Mesenchymal stem cell (in vitro differentiated cells and primary cell): ENCODE measurements around the gene MCRIP2.

Source experiments
- DNase-seq: peaks from one replicate; pipeline ENCODE4 v3.0.0-alpha.2; 2013
- H2AFZ ChIP-seq: one replicate; pipeline ENCODE4 v1.6.1; 2013; ENCODE audit warnings: low read depth, mild to moderate bottlenecking, control low read depth, inconsistent platforms, low read length, moderate library complexity
- H2AK5ac ChIP-seq: 2 replicates; pipeline ENCODE4 v1.6.1; 2013; ENCODE audit warnings: low read length, moderate library complexity, mild to moderate bottlenecking, inconsistent platforms; ENCODE audit not compliant: severe bottlenecking
- H2BK120ac ChIP-seq: one replicate; pipeline ENCODE4 v1.6.1; 2013; ENCODE audit warnings: low read depth, mild to moderate bottlenecking, inconsistent platforms, low read length, moderate library complexity
- H2BK12ac ChIP-seq, 2 experiments: one replicate each; pipeline ENCODE4 v1.6.1; 2013; ENCODE audit warnings: inconsistent platforms in 2 of 2, low read length in 2 of 2, mild to moderate bottlenecking in 2 of 2, moderate library complexity in 2 of 2, control low read depth in 1 of 2
- H2BK15ac ChIP-seq: one replicate; pipeline ENCODE4 v1.6.1; 2013; ENCODE audit warnings: mild to moderate bottlenecking, low read depth, inconsistent platforms; ENCODE audit not compliant: poor library complexity, severe bottlenecking
- H2BK5ac ChIP-seq: 2 replicates; pipeline ENCODE4 v1.6.1; 2013; ENCODE audit warnings: low read depth, mild to moderate bottlenecking, low read length, control low read depth, inconsistent platforms; ENCODE audit not compliant: poor library complexity, severe bottlenecking
- H3K14ac ChIP-seq, 2 experiments: one replicate each; pipeline ENCODE4 v1.6.1; 2013; ENCODE audit warnings: inconsistent platforms in 2 of 2, low read length in 2 of 2, control low read depth in 1 of 2, mild to moderate bottlenecking in 1 of 2, moderate library complexity in 1 of 2
- H3K18ac ChIP-seq, 2 experiments: one replicate each; pipeline ENCODE4 v1.6.1; 2013; ENCODE audit warnings: inconsistent platforms in 2 of 2, low read length in 2 of 2, control low read depth in 1 of 2, low read depth in 1 of 2, mild to moderate bottlenecking in 1 of 2
- H3K23ac ChIP-seq, 2 experiments: one replicate each; pipeline ENCODE4 v1.6.1; 2013; ENCODE audit warnings: inconsistent platforms in 2 of 2, low read length in 2 of 2, mild to moderate bottlenecking in 2 of 2, moderate library complexity in 2 of 2, control low read depth in 1 of 2
- H3K27ac ChIP-seq: 2 replicates; pipeline ENCODE4 v1.5.1; 2013; ENCODE audit warnings: mild to moderate bottlenecking, moderate library complexity, low read length, control low read depth, inconsistent platforms; ENCODE audit not compliant: poor library complexity, severe bottlenecking
- H3K27me3 ChIP-seq, 2 experiments: 2 replicates each; pipeline versions ENCODE4 v1.6.1 to v1.7.0; 2013; ENCODE audit warnings: low read length in 2 of 2, mild to moderate bottlenecking in 2 of 2, moderate library complexity in 2 of 2, control low read depth in 1 of 2, inconsistent platforms in 1 of 2; ENCODE audit not compliant: control insufficient read depth in 1 of 2, insufficient read depth in 1 of 2
- H3K36me3 ChIP-seq, 2 experiments: 2 replicates each; pipeline versions ENCODE4 v1.6.1 to v1.7.0; 2013; ENCODE audit warnings: low read length in 2 of 2, control low read depth in 1 of 2, inconsistent platforms in 1 of 2, low read depth in 1 of 2, mild to moderate bottlenecking in 1 of 2; ENCODE audit not compliant: insufficient read depth in 2 of 2, control insufficient read depth in 1 of 2
- H3K4ac ChIP-seq, 2 experiments: one replicate each; pipeline ENCODE4 v1.6.1; 2013; ENCODE audit warnings: inconsistent platforms in 2 of 2, low read length in 2 of 2, mild to moderate bottlenecking in 2 of 2, moderate library complexity in 2 of 2, control low read depth in 1 of 2, low read depth in 1 of 2
- H3K4me1 ChIP-seq: 2 replicates; pipeline ENCODE4 v1.6.1; 2013; ENCODE audit warnings: low read depth, low read length, control low read depth; ENCODE audit not compliant: control insufficient read depth, insufficient read depth
- H3K4me2 ChIP-seq: 2 replicates; pipeline ENCODE4 v1.6.1; 2013; ENCODE audit warnings: low read length, mild to moderate bottlenecking, inconsistent platforms; ENCODE audit not compliant: poor library complexity, severe bottlenecking
- H3K4me3 ChIP-seq, 2 experiments: 2 replicates each; pipeline versions ENCODE4 v1.5.1 to v1.7.0; 2013; ENCODE audit warnings: low read length in 2 of 2, mild to moderate bottlenecking in 2 of 2, control low read depth in 1 of 2, low read depth in 1 of 2; ENCODE audit not compliant: insufficient read depth in 1 of 2
- H3K79me1 ChIP-seq: replicated peaks from 2 replicates; pipeline ENCODE4 v1.6.1; 2013; ENCODE audit warnings: mild to moderate bottlenecking, control low read depth, low read length, inconsistent platforms; ENCODE audit not compliant: poor library complexity, severe bottlenecking
- H3K9ac ChIP-seq: 2 replicates; pipeline ENCODE4 v1.7.0; 2013; ENCODE audit warnings: mild to moderate bottlenecking, low read length, moderate library complexity
- H3K9me3 ChIP-seq: 2 replicates; pipeline ENCODE4 v1.7.0; 2013; ENCODE audit warnings: mild to moderate bottlenecking, low read length; ENCODE audit not compliant: control insufficient read depth
- H4K8ac ChIP-seq: one replicate; pipeline ENCODE4 v1.6.1; 2013; ENCODE audit warnings: inconsistent platforms, mild to moderate bottlenecking, low read length, moderate library complexity
- H4K91ac ChIP-seq: one replicate; pipeline ENCODE4 v1.6.1; 2013; ENCODE audit warnings: mild to moderate bottlenecking, low read length, inconsistent platforms
- WGBS: methylation state at CpG from one replicate; pipeline ENCODE4 v1.1.7; 2013; ENCODE audit warnings: mixed read lengths; 5-methylcytosine and 5-hydroxymethylcytosine counted together

Gene MCRIP2

DNA sequence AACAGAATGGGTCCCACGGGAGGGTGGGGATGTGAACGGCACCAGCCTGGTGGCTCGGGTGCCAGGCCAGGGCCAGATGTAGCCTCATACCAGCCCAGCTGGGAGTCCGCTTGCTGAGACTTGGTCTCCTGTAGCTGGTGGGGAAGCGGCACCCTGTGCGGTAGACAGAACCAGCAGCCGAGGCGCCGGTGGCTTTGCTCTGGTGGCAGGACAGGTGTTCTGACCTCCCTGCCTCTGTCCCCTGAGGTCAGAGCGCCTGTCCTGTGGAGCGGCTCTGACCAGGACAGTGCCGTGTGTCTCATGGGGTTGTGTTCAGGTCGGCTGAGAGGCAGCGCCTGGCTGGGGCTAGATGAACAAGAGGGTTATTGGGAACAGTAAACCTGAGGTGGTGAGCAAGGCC, 31.6 kb upstream of the MCRIP2 start:
- Histone ChIP-seq H2BK15ac (no peak overlapping the region), H3K9me3 (peaks cover 3% of the 10 kb centered on the region), H3K79me1 (peaks cover 43% of the 10 kb centered on the region), H2BK12ac (no peak overlapping the region), H3K4ac (no peak overlapping the region), H3K4me3 (no peak overlapping the region), H3K27me3 (no peaks in the 10 kb centered on the region), H3K9ac (no peak overlapping the region), H3K23ac (no peak overlapping the region), H2BK5ac (no peak overlapping the region), H3K4me2 (no peak overlapping the region), H3K27ac (no peak overlapping the region), H4K8ac (no peak overlapping the region), H2AK5ac (no peak overlapping the region), H3K4me1 (peaks cover 10% of the 10 kb centered on the region), H3K36me3 (peaks cover 0 to 26% of the 10 kb centered on the region in 2 experiments), H2AFZ (no peak overlapping the region), H3K14ac (no peak overlapping the region), H3K18ac (no peak overlapping the region), H2BK120ac (no peak overlapping the region), H4K91ac (no peak overlapping the region)
- DNase-seq, result no peak
- WGBS, result 97% methylated on average over 14 of the region's 14 CpGs

DNA sequence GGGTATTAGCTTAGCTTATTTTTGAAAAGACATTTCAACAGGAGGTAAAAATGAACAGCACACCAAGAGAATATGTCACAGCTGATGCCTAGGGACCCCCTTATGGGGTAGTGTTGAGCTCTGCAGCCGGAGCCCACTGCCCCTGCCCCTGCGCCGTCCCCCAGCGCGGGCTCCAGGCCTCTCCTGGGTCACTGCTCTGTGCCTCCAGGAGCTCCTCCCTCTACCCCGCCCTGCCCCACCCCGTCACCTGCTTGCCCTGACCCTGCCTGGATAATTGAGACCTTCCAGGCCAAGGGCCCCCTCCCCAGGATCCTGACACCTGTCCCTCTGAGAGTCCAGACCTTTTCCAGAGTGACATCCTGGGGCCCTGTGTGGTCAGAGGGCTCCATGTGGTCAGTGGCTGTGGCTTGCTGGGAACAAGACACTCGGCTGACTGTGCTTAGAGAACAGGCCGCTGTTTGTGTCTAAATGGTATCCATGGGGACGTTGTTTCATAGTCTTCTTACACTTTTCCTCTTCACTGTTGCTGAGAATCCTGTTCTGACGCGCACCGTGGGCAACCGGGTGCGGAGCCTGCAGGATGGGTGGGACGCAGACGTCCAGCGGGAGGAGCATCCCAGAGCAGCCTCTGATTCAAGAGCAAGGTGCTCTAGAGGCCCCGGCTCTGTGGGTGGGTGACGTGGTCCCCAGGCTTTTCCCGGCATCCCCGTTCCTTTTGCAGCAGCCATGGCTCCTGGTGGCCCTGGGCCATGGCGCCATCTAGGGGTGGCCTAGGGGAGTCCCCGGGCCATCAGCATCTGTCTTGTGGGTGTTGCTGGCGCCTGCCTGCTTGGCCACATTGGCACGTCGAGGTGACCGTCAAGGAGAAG, 30.9 kb upstream of the MCRIP2 start:
- Histone ChIP-seq H3K14ac (no peak overlapping the region), H3K36me3 (peaks cover 0 to 21% of the 10 kb centered on the region in 2 experiments), H3K4me2 (no peak overlapping the region), H2BK5ac (no peak overlapping the region), H2BK15ac (no peak overlapping the region), H4K91ac (no peak overlapping the region), H3K18ac (no peak overlapping the region), H2BK12ac (no peak overlapping the region), H3K23ac (no peak overlapping the region), H3K9me3 (no peaks in the 10 kb centered on the region), H2AK5ac (no peak overlapping the region), H2AFZ (no peak overlapping the region), H2BK120ac (no peak overlapping the region), H3K4me1 (peaks cover 12% of the 10 kb centered on the region), H3K79me1 (peaks cover 40% of the 10 kb centered on the region), H3K4ac (no peak overlapping the region), H3K27ac (no peak overlapping the region), H4K8ac (no peak overlapping the region), H3K9ac (peak overlapping the region; percentile 40), H3K4me3 (no peak overlapping the region), H3K27me3 (no peaks in the 10 kb centered on the region)
- WGBS, result 88% methylated on average over 27 of the region's 28 CpGs
- no peak for DNase-seq

- no peak for DNase-seq
Measured at GRCh38 chr16:615122-615521, 26.5 kb upstream of the MCRIP2 start.

GRCh38 chr16:616733-617586, 24.7 kb upstream of the MCRIP2 start:
- H4K8ac ChIP-seq, result no peak overlapping the region
- no peak overlapping the region for H2BK15ac ChIP-seq
- no peak overlapping the region for H2BK12ac ChIP-seq
- H3K79me1 ChIP-seq, result peaks cover 41% of the 10 kb centered on the region
- no peak overlapping the region for H3K4ac ChIP-seq
- no peak overlapping the region for H3K18ac ChIP-seq
- H2AFZ ChIP-seq, result no peak overlapping the region
- no peak overlapping the region for H3K27ac ChIP-seq
- no peak overlapping the region for H2BK5ac ChIP-seq
- H3K9ac ChIP-seq, result no peak overlapping the region
- DNase-seq, result no peak
- no peak overlapping the region for H4K91ac ChIP-seq
- WGBS, result 95% methylated on average over 39 of the region's 39 CpGs
- no peaks in the 10 kb centered on the region for H3K9me3 ChIP-seq
- H3K27me3 ChIP-seq, result no peaks in the 10 kb centered on the region
- no peak overlapping the region for H2BK120ac ChIP-seq
- H3K4me1 ChIP-seq, result peaks cover 9% of the 10 kb centered on the region
- H3K23ac ChIP-seq, result no peak overlapping the region
- H2AK5ac ChIP-seq, result no peak overlapping the region
- H3K4me2 ChIP-seq, result no peak overlapping the region
- H3K4me3 ChIP-seq, result no peak overlapping the region
- H3K14ac ChIP-seq, result no peak overlapping the region
- H3K36me3 ChIP-seq, result peaks cover 0 to 42% of the 10 kb centered on the region in 2 experiments

More at GRCh38 chr16:615122-615521, 26.5 kb upstream of the MCRIP2 start:
- Histone ChIP-seq H3K23ac (no peak overlapping the region), H3K9ac (no peak overlapping the region), H3K79me1 (peaks cover 35% of the 10 kb centered on the region), H2AK5ac (no peak overlapping the region), H3K4ac (no peak overlapping the region), H3K14ac (no peak overlapping the region), H2AFZ (no peak overlapping the region), H3K27ac (no peak overlapping the region), H2BK15ac (no peak overlapping the region), H3K4me2 (no peak overlapping the region), H4K8ac (peak overlapping the region; percentile 30), H3K36me3 (peaks cover 0 to 34% of the 10 kb centered on the region in 2 experiments), H3K4me1 (peaks cover 8% of the 10 kb centered on the region), H3K4me3 (no peak overlapping the region), H3K27me3 (no peaks in the 10 kb centered on the region), H4K91ac (no peak overlapping the region), H2BK12ac (no peak overlapping the region), H3K9me3 (no peaks in the 10 kb centered on the region), H2BK5ac (no peak overlapping the region), H2BK120ac (no peak overlapping the region), H3K18ac (no peak overlapping the region)
- 94% methylated on average over 13 of the region's 13 CpGs for WGBS
